AG04450 (cell line): ENCODE data around the gene HOXC10. TPM values are rescaled to one million over a fixed set of nuclear protein-coding genes. Genes with fewer than 3 reads are reported as not detected.

Source experiments
- CTCF ChIA-PET: fragments of 300-600, 350-600 bp; formaldehyde crosslinking; extraction: SDS; loops from one replicate; lab custom pipeline; 2022; ENCODE audit warnings: antibody characterized with exemption, inconsistent platforms; lab: Charles Lee
- POLR2A ChIA-PET: fragments of 350-600 bp; formaldehyde crosslinking; extraction: SDS; loops from one replicate; lab custom pipeline; 2021; ENCODE audit warnings: antibody characterized with exemption, inconsistent platforms; lab: Yijun Ruan, JAX
- DNase-seq: peaks from one replicate; pipeline ENCODE4 v3.0.0-alpha.2; 2011; ENCODE audit warnings: low read depth, low spot score
- H3K27ac ChIP-seq: one replicate; pipeline ENCODE4 v1.5.1; 2012; ENCODE audit warnings: low read depth, low read length, control low read depth
- H3K27me3 ChIP-seq: one replicate; pipeline ENCODE4 v1.6.0; 2012; ENCODE audit warnings: low read length; ENCODE audit not compliant: control insufficient read depth, insufficient read depth
- H3K4me3 ChIP-seq: 2 replicates; pipeline ENCODE4 v1.5.1; 2011; ENCODE audit warnings: mild to moderate bottlenecking, low read depth, low read length, control low read depth
- H3K9me3 ChIP-seq: 2 replicates; pipeline ENCODE4 v1.5.1; 2012; ENCODE audit warnings: low read length; ENCODE audit not compliant: control insufficient read depth, insufficient read depth
- CTCF ChIP-seq: IDR thresholded peaks from 2 replicates; pipeline ENCODE4 v1.5.1; 2011; ENCODE audit warnings: low read depth, low read length, control low read depth, inconsistent platforms
- polyA plus RNA-seq: library from polyadenylated mRNA; depleted of rRNA; stranded (reverse); fragments of >200 nt; gene quantifications from 2 replicates; pipeline ENCODE4 v1.2.3, GENCODE V29; 2011

Gene HOXC10
- polyA plus RNA-seq, 1 experiment: not detected

GRCh38 chr12:54036620-54037359 is 51.8 kb downstream of the HOXC10 start:
- Histone ChIP-seq H3K4me3 (no peak overlapping the region), H3K27me3 (peaks cover 80% of the 10 kb centered on the region), H3K27ac (no peak overlapping the region), H3K9me3 (peaks cover 21% of the 10 kb centered on the region)
- DNase-seq: no peak
- CTCF ChIA-PET: no interaction called here
- no peak for TF ChIP-seq CTCF
- POLR2A ChIA-PET: no interaction called here

GRCh38 chr12:54037360-54038283 is 52.7 kb downstream of the HOXC10 start:
- peaks cover 16% of the 10 kb centered on the region for H3K9me3 ChIP-seq
- peaks cover 74% of the 10 kb centered on the region for H3K27me3 ChIP-seq
- no peak overlapping the region for H3K4me3 ChIP-seq
- ChIA-PET POLR2A (no interaction called here), CTCF (no interaction called here)
- no peak for DNase-seq
- no peak for TF ChIP-seq CTCF
- no peak overlapping the region for H3K27ac ChIP-seq

- peaks cover 8% of the 10 kb centered on the region for H3K9me3 ChIP-seq
- TF ChIP-seq CTCF: no peak
- peaks cover 70% of the 10 kb centered on the region for H3K27me3 ChIP-seq
- H3K27ac ChIP-seq: no peak overlapping the region
- POLR2A ChIA-PET: no interaction called here
- no peak for DNase-seq
- CTCF ChIA-PET: no interaction called here
- no peak overlapping the region for H3K4me3 ChIP-seq
Measured at GRCh38 chr12:54038284-54038870, 53.4 kb downstream of the HOXC10 start.

GRCh38 chr12:54038871-54039414 is 54.0 kb downstream of the HOXC10 start:
- CTCF ChIA-PET: no interaction called here
- Histone ChIP-seq H3K4me3 (no peak overlapping the region), H3K9me3 (peaks cover 4% of the 10 kb centered on the region), H3K27ac (no peak overlapping the region), H3K27me3 (peaks cover 66% of the 10 kb centered on the region)
- no peak for DNase-seq
- TF ChIP-seq CTCF: no peak
- POLR2A ChIA-PET: no interaction called here
